SU-DHL-6 (cell line): ENCODE data around the gene SLC35E2B.

Source experiments
- H2AFZ ChIP-seq: fragments of 200-600 bp; sonication (generic); 2 replicates; pipeline ENCODE4 v1.6.1; 2014; ENCODE audit warnings: low read depth, mild to moderate bottlenecking, moderate library complexity, mixed read lengths, antibody characterized with exemption, low read length; ENCODE audit not compliant: severe bottlenecking
- H3F3A ChIP-seq: fragments of 200-600 bp; shearing (Covaris generic); 2 replicates; pipeline ENCODE4 v1.6.0; 2016; ENCODE audit warnings: antibody characterized with exemption, mild to moderate bottlenecking; ENCODE audit not compliant: insufficient read depth
- H3K27ac ChIP-seq: fragments of 200-600 bp; sonication (generic); 2 replicates; pipeline ENCODE4 v1.5.1; 2016; ENCODE audit warnings: low read depth, mild to moderate bottlenecking, low read length, moderate library complexity, mixed read lengths
- H3K27me3 ChIP-seq: fragments of 200-600 bp; sonication (generic), shearing (Covaris generic); 2 replicates; pipeline ENCODE4 v1.6.0; 2014; ENCODE audit warnings: mild to moderate bottlenecking, low read length
- H3K36me3 ChIP-seq: fragments of 200-600 bp; sonication (generic); 2 replicates; pipeline ENCODE4 v1.6.1; 2014; ENCODE audit warnings: mild to moderate bottlenecking, low read length, mixed read lengths
- H3K4me2 ChIP-seq: fragments of 300-600, 200-600 bp; shearing (Covaris generic), sonication (generic); 2 replicates; pipeline ENCODE4 v1.6.0; 2014; ENCODE audit warnings: low read length, low read depth, mild to moderate bottlenecking; ENCODE audit not compliant: poor library complexity, severe bottlenecking
- H3K4me3 ChIP-seq: fragments of 200-600 bp; sonication (generic); 2 replicates; pipeline ENCODE4 v1.5.1; 2014; ENCODE audit warnings: antibody characterized with exemption, low read length, mild to moderate bottlenecking, mixed read lengths; ENCODE audit not compliant: insufficient read depth, poor library complexity, severe bottlenecking
- H3K79me2 ChIP-seq: fragments of 200-600 bp; sonication (generic); 2 replicates; pipeline ENCODE4 v1.6.1; 2014; ENCODE audit warnings: mild to moderate bottlenecking, low read length, moderate library complexity; ENCODE audit not compliant: insufficient read depth
- H3K9ac ChIP-seq: fragments of 200-600 bp; sonication (generic); 2 replicates; pipeline ENCODE4 v1.7.0; 2014; ENCODE audit warnings: mild to moderate bottlenecking, low read length
- H3K9me2 ChIP-seq: fragments of 200-600 bp; sonication (generic); replicated peaks from 2 replicates; pipeline ENCODE4 v1.6.1; 2014; ENCODE audit warnings: low read length; ENCODE audit not compliant: insufficient read depth
- H3K9me3 ChIP-seq: fragments of 200-600 bp; sonication (generic); 2 replicates; pipeline ENCODE4 v1.6.1; 2014; ENCODE audit warnings: low read length, mixed read lengths; ENCODE audit not compliant: insufficient read depth
- H4K20me1 ChIP-seq: fragments of 200-600 bp; sonication (generic); 2 replicates; pipeline ENCODE4 v1.6.1; 2014; ENCODE audit warnings: low read depth, mild to moderate bottlenecking, antibody characterized with exemption, low read length, moderate library complexity, mixed read lengths
- CTCF ChIP-seq: fragments of 200-600 bp; sonication (generic); IDR thresholded peaks from one replicate; pipeline ENCODE4 v1.5.1; 2017; ENCODE audit warnings: antibody characterized with exemption, mild to moderate bottlenecking, low read length, moderate library complexity; ENCODE audit not compliant: insufficient read depth, poor library complexity, severe bottlenecking
- EZH2phosphoT487 ChIP-seq: fragments of 200-600 bp; sonication (generic), shearing (Covaris generic); conservative IDR thresholded peaks from 2 replicates; pipeline ENCODE4 v1.6.1; 2018; ENCODE audit warnings: mild to moderate bottlenecking, antibody characterized with exemption, low read length, moderate library complexity, mixed read lengths

The SLC35E2B gene

GRCh38 chr1:1620433-1621139 lies 72.0 kb downstream of the SLC35E2B start:
- Histone ChIP-seq H3K27ac (no peak overlapping the region), H3K27me3 (no peaks in the 10 kb centered on the region), H3K9me3 (no peaks in the 10 kb centered on the region), H3K9me2 (no peaks in the 10 kb centered on the region), H2AFZ (no peak overlapping the region), H3F3A (no peaks in the 10 kb centered on the region; the same call in 1 of the 2 replicates), H3K79me2 (no peaks in the 10 kb centered on the region), H3K9ac (no peak overlapping the region), H3K4me3 (no peak overlapping the region), H3K36me3 (no peaks in the 10 kb centered on the region), H4K20me1 (no peaks in the 10 kb centered on the region), H3K4me2 (no peak overlapping the region)
- TF ChIP-seq EZH2phosphoT487: no peak
- TF ChIP-seq CTCF: no peak

GRCh38 chr1:1619917-1620361 lies 72.7 kb downstream of the SLC35E2B start:
- Histone ChIP-seq H3K9me2 (no peaks in the 10 kb centered on the region), H3K36me3 (no peaks in the 10 kb centered on the region), H3K27me3 (no peaks in the 10 kb centered on the region), H3K4me3 (no peak overlapping the region), H3K4me2 (no peak overlapping the region), H3K9me3 (no peaks in the 10 kb centered on the region), H3F3A (no peaks in the 10 kb centered on the region; the same call in 1 of the 2 replicates), H2AFZ (no peak overlapping the region), H4K20me1 (no peaks in the 10 kb centered on the region), H3K9ac (no peak overlapping the region), H3K79me2 (no peaks in the 10 kb centered on the region), H3K27ac (no peak overlapping the region)
- TF ChIP-seq CTCF: no peak
- TF ChIP-seq EZH2phosphoT487: no peak

GRCh38 chr1:1618396-1619068 lies 74.1 kb downstream of the SLC35E2B start:
- no peak overlapping the region for H3K4me2 ChIP-seq
- no peaks in the 10 kb centered on the region for H3K9me2 ChIP-seq
- no peaks in the 10 kb centered on the region; the same call in 1 of the 2 replicates for H3F3A ChIP-seq
- H3K27ac ChIP-seq: no peak overlapping the region
- no peak overlapping the region for H3K9ac ChIP-seq
- H3K9me3 ChIP-seq: no peaks in the 10 kb centered on the region
- H3K4me3 ChIP-seq: no peak overlapping the region
- H3K27me3 ChIP-seq: no peaks in the 10 kb centered on the region
- H3K79me2 ChIP-seq: 0 out of 2 replicates have a peak, but pooled peaks cover 3% of the 10 kb centered on the region
- H4K20me1 ChIP-seq: no peaks in the 10 kb centered on the region
- TF ChIP-seq EZH2phosphoT487 (no peak), CTCF (no peak)
- no peaks in the 10 kb centered on the region for H3K36me3 ChIP-seq
- H2AFZ ChIP-seq: no peak overlapping the region
